D721Med (cell line): Measurements from ENCODE around the gene AUH.

Source experiments
- DNase-seq: peaks from one replicate; pipeline ENCODE4 v3.0.0; 2011; ENCODE audit warnings: low spot score; ENCODE audit not compliant: insufficient read length
- FAIRE-seq: peaks from 2 replicates; lab custom pipeline; 2011; peaks lifted over from hg19 to GRCh38; lab: Jason Lieb, UNC
- TF ChIP-seq, protein P1 (sequence below): IDR thresholded peaks from 2 replicates; pipeline ENCODE4 v1.5.1; 2012; ENCODE audit warnings: mild to moderate bottlenecking, control low read depth; ENCODE audit not compliant: insufficient read depth; ENCODE audit errors: missing control alignments

AUH gene

DNA sequence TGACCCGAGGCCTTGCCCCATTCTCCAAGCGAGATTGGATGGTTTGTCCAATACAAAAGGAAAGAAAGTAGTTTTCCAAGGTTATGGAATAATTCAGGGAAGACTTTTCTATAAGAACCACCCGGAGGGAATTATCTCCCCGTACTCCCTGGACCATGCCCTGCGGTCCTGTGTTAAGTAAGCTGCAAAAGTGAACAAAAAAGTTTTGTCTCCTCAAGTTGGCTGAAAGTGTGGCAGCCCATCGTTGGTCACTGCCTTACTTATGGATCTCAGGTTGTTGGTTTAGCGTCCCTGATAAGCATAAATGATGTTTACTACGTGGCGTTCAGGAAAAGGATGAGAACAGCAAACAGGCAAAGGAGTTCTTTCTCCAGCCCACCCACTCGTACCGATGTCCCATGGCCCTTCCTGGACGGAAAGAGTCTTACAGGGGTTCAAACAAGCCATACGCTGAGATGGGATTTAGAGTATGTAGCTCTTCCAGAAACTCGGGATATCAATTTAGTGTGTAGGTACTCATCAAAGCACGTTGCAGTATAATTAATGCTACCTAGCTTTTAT, 413 bp upstream of the AUH start:
- TF ChIP-seq, protein P1, sequence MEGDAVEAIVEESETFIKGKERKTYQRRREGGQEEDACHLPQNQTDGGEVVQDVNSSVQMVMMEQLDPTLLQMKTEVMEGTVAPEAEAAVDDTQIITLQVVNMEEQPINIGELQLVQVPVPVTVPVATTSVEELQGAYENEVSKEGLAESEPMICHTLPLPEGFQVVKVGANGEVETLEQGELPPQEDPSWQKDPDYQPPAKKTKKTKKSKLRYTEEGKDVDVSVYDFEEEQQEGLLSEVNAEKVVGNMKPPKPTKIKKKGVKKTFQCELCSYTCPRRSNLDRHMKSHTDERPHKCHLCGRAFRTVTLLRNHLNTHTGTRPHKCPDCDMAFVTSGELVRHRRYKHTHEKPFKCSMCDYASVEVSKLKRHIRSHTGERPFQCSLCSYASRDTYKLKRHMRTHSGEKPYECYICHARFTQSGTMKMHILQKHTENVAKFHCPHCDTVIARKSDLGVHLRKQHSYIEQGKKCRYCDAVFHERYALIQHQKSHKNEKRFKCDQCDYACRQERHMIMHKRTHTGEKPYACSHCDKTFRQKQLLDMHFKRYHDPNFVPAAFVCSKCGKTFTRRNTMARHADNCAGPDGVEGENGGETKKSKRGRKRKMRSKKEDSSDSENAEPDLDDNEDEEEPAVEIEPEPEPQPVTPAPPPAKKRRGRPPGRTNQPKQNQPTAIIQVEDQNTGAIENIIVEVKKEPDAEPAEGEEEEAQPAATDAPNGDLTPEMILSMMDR = no peak
- FAIRE-seq = no peak

DNA sequence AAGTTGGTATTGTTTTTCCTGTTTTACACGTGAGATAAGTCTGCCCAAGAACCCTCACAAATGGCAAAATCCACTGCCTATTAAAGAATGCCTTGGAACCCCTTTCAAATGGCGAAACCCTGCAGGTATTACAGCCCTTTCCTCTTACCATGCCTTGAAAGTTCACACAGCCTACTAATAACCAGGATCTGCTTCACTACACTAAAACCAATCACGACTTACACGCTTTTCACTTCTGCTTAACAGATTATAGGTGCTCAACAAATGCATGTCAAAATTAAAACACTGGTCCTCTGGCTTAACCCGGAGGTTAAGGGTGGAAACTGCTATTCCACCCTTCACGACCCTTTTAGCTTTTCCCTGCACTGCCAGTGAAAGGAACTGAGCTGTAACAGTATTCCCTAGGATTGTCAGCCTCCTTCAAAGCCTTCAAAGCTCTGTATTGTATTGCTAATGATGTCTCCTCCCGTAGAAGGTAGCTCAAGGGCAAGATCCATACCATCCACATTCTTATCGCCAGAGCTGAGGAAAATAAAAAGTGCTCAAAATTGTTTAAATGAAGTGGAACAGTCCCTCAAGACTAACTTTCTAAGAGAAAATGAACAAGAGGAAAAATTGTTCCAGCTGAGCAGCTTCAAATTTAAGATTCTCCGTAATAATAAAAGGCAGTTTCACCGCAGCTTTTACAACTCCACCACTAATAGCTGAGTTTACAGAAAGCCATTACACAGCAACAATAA, 997 bp downstream of the AUH start:
- TF ChIP-seq, protein P1 = no peak
- DNase-seq (no peak), FAIRE-seq (no peak)

More for the DNA sequence above, 413 bp upstream of the AUH start:
- DNase-seq = no peak

DNA sequence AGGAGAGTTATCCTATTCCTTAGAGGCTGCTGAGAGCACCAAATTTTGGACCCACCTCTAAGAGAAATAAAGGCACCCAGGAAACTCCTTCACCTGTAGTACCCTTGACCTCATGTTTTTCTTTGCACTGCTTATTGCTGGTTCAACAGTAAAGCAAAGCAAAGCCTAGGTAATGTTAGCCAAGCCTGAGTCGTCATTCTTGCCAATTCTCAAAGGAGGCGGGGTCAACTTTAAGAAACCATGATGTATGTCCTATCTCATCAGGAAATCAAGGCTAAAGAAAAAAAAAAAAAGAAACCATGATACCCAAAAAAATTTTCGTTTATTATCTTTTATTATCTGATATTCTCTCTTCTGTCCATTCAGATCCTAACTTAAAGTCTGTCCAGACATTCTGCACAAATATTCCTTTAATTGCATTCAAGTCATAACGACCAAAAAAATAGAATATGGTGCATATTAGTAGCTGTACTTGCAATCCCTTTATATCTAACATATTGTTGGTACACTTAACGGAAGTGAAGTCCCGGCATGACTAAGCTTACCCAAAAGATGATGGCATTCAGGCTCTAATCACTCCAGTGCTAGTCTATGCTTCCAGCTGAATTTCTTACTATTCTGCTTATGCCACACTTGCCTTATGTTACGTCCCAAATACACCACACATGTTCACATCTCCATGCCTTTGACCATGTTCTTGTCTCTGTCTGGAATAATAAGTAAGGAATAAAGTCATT, 1.8 kb downstream of the AUH start:
- TF ChIP-seq, protein P1 = no peak
- FAIRE-seq = no peak
- no peak for DNase-seq

DNA sequence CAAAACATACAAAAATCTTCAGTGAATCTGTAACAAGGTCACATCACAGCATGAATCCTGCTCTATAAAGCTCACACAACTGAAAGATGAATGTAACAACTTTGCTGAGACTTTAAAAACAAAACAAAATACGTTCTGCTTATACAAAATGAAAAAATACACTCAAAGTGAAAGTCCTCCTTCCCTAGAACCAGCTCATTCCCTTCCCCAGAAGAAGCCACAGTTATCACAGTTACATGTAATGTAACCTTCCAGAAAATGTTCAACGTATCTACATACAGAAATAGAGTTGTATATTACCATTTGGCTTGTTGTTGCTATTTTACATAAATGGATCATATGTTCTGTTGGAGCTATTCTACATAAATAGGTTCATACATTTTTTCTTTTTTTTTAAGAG, 2.6 kb downstream of the AUH start:
- DNase-seq = no peak
- FAIRE-seq = no peak
- TF ChIP-seq, protein P1 = no peak

DNA sequence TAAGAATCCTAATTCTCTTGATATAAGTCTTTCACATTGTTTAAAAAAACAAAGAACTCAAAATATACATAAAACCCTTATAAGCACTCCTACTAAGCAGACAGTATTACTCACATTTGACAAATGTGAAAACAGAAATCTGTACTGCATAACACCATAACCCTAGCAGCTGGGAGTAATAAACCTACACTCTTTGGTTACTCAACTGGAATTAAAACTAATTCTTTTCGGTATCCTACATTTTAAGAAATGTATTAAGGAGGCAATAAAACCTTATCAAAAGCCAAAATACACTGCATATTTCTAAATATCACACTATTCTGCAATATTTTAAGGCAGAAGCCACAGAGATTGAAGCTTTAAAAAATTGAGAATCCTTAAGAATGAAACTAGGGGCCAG, 6.8 kb downstream of the AUH start:
- FAIRE-seq = no peak
- no peak for DNase-seq
- TF ChIP-seq, protein P1 = no peak

DNA sequence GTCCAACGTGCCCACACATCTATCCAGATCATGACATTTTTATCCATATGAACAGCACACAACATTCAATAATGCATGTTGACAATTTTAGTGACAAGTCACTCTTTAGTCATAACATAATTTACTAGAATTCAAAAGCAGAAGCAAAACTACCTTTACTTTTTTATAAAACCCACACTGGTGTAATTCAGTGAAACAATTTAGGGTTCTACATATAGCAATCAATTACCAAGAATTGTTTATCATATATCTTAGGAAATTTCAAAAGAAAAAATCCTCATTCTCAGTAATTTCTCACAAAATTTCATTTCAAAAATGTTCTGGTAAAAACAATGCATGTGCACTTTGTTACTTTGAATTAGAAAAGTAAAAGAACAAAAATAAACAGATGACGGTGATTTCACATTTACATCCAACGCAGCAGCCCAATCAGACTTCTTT, 12.6 kb downstream of the AUH start:
- TF ChIP-seq, protein P1 = no peak
- DNase-seq (no peak), FAIRE-seq (no peak)
